Activated CD4-positive, alpha-beta T cell treated with anti-CD3 and anti-CD28 coated beads, Interleukin-2, amount 10 ng/mL, durations not matched to agents 24 days and 14 days (primary cell): ENCODE measurements around the gene TRIM47. TPM values are rescaled to one million over a fixed set of nuclear protein-coding genes. Genes with fewer than 3 reads are reported as not detected.

Experiments
- DNase-seq: peaks from one replicate; pipeline ENCODE4 v3.0.0; 2022
- H3K27ac Mint-ChIP-seq: one replicate; pipeline ENCODE4 v1.8.0; 2022; ENCODE audit warnings: mild to moderate bottlenecking, mixed read lengths
- H3K27me3 Mint-ChIP-seq: one replicate; pipeline ENCODE4 v1.8.0; 2022; ENCODE audit warnings: mixed read lengths
- H3K36me3 Mint-ChIP-seq: one replicate; pipeline ENCODE4 v1.8.0; 2022; ENCODE audit warnings: low read depth, mild to moderate bottlenecking, mixed read lengths
- H3K4me1 Mint-ChIP-seq: one replicate; pipeline ENCODE4 v1.8.0; 2021; ENCODE audit warnings: mixed read lengths
- H3K4me3 Mint-ChIP-seq: one replicate; pipeline ENCODE4 v1.8.0; 2022; ENCODE audit warnings: mild to moderate bottlenecking, moderate library complexity, mixed read lengths
- H3K9me3 Mint-ChIP-seq: one replicate; pipeline ENCODE4 v1.8.0; 2021; ENCODE audit warnings: mixed read lengths
- intact Hi-C: fragments of 100-400 bp; cut with micrococcal nuclease; formaldehyde crosslinking; loops from one replicate; pipeline ENCODE4 v1.15.1; 2023
- total RNA-seq: library from RNA; stranded (reverse); gene quantifications from 2 replicates; pipeline ENCODE4 v1.2.3, GENCODE V29; 2022

The TRIM47 gene
- total RNA-seq, 1 donor from 2014 or later = 25.2 TPM

DNA sequence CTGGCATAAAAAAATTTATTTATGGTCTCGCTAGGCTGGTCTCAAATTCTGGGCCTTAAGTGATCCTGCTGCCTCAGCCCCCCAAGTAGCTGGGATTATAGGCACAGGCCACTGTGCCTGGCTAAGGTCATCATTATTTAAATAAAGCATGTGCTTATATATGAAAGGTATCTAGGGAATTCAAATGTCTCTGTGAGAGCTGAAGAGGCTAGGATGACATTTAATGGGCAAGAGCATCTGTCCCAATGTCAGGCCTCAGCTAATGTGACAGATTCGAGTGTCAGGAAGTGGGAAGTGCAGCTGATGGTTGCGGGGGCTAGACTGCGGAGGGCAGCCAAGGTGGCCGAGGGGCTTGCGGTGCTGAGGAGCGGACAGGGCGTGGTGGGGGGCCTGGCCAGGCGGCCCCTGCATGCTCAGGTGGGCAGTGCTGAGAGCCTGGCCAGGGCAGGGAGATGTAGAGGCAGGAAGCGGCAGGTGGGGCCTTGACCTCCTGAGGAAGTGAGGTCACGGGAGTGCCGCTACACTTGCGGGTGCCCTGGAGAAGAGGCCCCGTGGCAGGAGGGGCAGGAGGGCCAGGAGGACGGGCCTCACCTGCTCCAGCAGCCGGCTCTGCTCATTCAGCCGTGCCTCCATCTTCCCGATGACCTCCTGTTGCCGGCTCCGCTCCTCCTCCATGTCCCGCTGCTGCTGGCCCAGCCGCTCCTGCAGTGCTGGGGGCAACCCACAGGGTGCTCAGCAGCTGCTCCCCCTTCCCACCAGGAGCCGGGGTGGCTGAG, 38.9 kb upstream of the TRIM47 start:
- no peaks in the 10 kb centered on the region for H3K9me3 Mint-ChIP-seq
- peaks cover 3% of the 10 kb centered on the region for H3K36me3 Mint-ChIP-seq
- H3K27ac Mint-ChIP-seq = no peak overlapping the region
- DNase-seq = no peak
- no peaks in the 10 kb centered on the region for H3K4me1 Mint-ChIP-seq
- H3K4me3 Mint-ChIP-seq = no peak overlapping the region
- intact Hi-C loops = no loop called here
- H3K27me3 Mint-ChIP-seq = no peaks in the 10 kb centered on the region

DNA sequence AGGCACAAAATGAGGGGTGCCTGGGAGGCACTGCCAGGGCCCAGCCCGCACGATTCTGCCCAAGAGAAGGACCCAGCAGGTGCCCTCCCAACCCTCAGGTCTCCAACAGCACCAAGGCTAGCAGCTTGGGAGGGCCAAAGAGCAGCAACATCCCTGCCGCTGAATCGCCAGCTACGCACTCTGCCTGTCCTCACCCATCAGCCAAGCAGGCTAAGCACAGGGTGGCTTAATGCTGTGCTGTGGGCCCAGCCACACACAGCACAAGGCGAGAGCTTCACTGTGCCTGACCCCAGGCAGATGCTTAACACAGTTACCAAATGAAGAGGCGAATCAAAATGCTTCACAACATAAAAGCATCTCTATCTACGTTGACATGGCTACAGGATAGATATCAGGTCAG, 36.9 kb upstream of the TRIM47 start:
- intact Hi-C loops = no loop called here
- DNase-seq = no peak
- no peak overlapping the region for H3K27ac Mint-ChIP-seq
- H3K4me1 Mint-ChIP-seq = no peaks in the 10 kb centered on the region
- peaks cover 2% of the 10 kb centered on the region for H3K36me3 Mint-ChIP-seq
- no peak overlapping the region for H3K4me3 Mint-ChIP-seq
- H3K9me3 Mint-ChIP-seq = no peaks in the 10 kb centered on the region
- no peaks in the 10 kb centered on the region for H3K27me3 Mint-ChIP-seq

GRCh38 chr17:75914643-75915267, 36.4 kb upstream of the TRIM47 start:
- no peak overlapping the region for H3K4me3 Mint-ChIP-seq
- no peaks in the 10 kb centered on the region for H3K9me3 Mint-ChIP-seq
- DNase-seq = no peak
- no peak overlapping the region for H3K27ac Mint-ChIP-seq
- intact Hi-C loops = no loop called here
- no peaks in the 10 kb centered on the region for H3K4me1 Mint-ChIP-seq
- H3K36me3 Mint-ChIP-seq = peaks cover 2% of the 10 kb centered on the region
- no peaks in the 10 kb centered on the region for H3K27me3 Mint-ChIP-seq

GRCh38 chr17:75913537-75914210, 35.3 kb upstream of the TRIM47 start:
- no peaks in the 10 kb centered on the region for H3K27me3 Mint-ChIP-seq
- H3K4me3 Mint-ChIP-seq = no peak overlapping the region
- H3K27ac Mint-ChIP-seq = no peak overlapping the region
- DNase-seq = no peak
- intact Hi-C loops = no loop called here
- peaks cover 4% of the 10 kb centered on the region for H3K36me3 Mint-ChIP-seq
- no peaks in the 10 kb centered on the region for H3K9me3 Mint-ChIP-seq
- H3K4me1 Mint-ChIP-seq = no peaks in the 10 kb centered on the region

- Mint-ChIP-seq H3K36me3 (peaks cover 4% of the 10 kb centered on the region), H3K4me3 (no peak overlapping the region), H3K27me3 (no peaks in the 10 kb centered on the region), H3K9me3 (no peaks in the 10 kb centered on the region), H3K27ac (no peak overlapping the region), H3K4me1 (peaks cover 6% of the 10 kb centered on the region)
- DNase-seq = no peak
- intact Hi-C loops = no loop called here
Measured at GRCh38 chr17:75910699-75911098, 32.3 kb upstream of the TRIM47 start.

- intact Hi-C loops = loop anchor here (10.0 kb wide), 2 partner anchors 165 to 195 kb away; partner anchors contain the start of genes EXOC7, GALR2, SRP68 and ZACN
- no peak for DNase-seq
- H3K36me3 Mint-ChIP-seq = peaks cover 4% of the 10 kb centered on the region
- peaks cover 9% of the 10 kb centered on the region for H3K4me1 Mint-ChIP-seq
- no peaks in the 10 kb centered on the region for H3K27me3 Mint-ChIP-seq
- no peaks in the 10 kb centered on the region for H3K9me3 Mint-ChIP-seq
- no peak overlapping the region for H3K27ac Mint-ChIP-seq
- no peak overlapping the region for H3K4me3 Mint-ChIP-seq
Measured at GRCh38 chr17:75909812-75910274, 31.5 kb upstream of the TRIM47 start.

GRCh38 chr17:75909051-75909811, 30.9 kb upstream of the TRIM47 start:
- H3K4me3 Mint-ChIP-seq = no peak overlapping the region
- H3K4me1 Mint-ChIP-seq = peaks cover 9% of the 10 kb centered on the region
- DNase-seq = no peak
- intact Hi-C loops = loop anchor here (10.0 kb wide), 2 partner anchors 166 to 196 kb away; partner anchors contain the start of genes EXOC7, GALR2, SRP68 and ZACN
- peaks cover 6% of the 10 kb centered on the region for H3K36me3 Mint-ChIP-seq
- no peaks in the 10 kb centered on the region for H3K9me3 Mint-ChIP-seq
- no peak overlapping the region for H3K27ac Mint-ChIP-seq
- H3K27me3 Mint-ChIP-seq = no peaks in the 10 kb centered on the region

- Mint-ChIP-seq H3K4me3 (no peak overlapping the region), H3K9me3 (no peaks in the 10 kb centered on the region), H3K27ac (no peak overlapping the region), H3K4me1 (peaks cover 12% of the 10 kb centered on the region), H3K27me3 (no peaks in the 10 kb centered on the region), H3K36me3 (peaks cover 6% of the 10 kb centered on the region)
- intact Hi-C loops = loop anchor here (10.0 kb wide), 2 partner anchors 167 to 197 kb away; partner anchors contain the start of genes EXOC7, GALR2, SRP68 and ZACN
- no peak for DNase-seq
Measured at GRCh38 chr17:75908201-75908600, 29.8 kb upstream of the TRIM47 start.

GRCh38 chr17:75906143-75906884, 27.9 kb upstream of the TRIM47 start:
- Mint-ChIP-seq H3K27me3 (no peaks in the 10 kb centered on the region), H3K9me3 (no peaks in the 10 kb centered on the region), H3K4me3 (peak overlapping the region; percentile 55), H3K4me1 (peaks cover 12% of the 10 kb centered on the region), H3K36me3 (peaks cover 14% of the 10 kb centered on the region), H3K27ac (peak overlapping the region; percentile 78)
- intact Hi-C loops = loop anchor here (10.0 kb wide), 2 partner anchors 168 to 198 kb away; partner anchors contain the start of genes EXOC7, GALR2, SRP68 and ZACN
- no peak for DNase-seq

- no peaks in the 10 kb centered on the region for H3K9me3 Mint-ChIP-seq
- H3K4me3 Mint-ChIP-seq = peak within 1 kb of the TSS; percentile 97
- H3K27ac Mint-ChIP-seq = peak within 1 kb of the TSS; percentile 93
- intact Hi-C loops = loop anchor here (1.0 to 10.0 kb wide), 7 partner anchors 9 to 200 kb away; partner anchors contain the start of genes ACOX1, EXOC7, FBF1 and GALR2
- no peaks in the 10 kb centered on the region for H3K27me3 Mint-ChIP-seq
- H3K4me1 Mint-ChIP-seq = peaks cover 12% of the 10 kb centered on the region
- DNase-seq = peak; percentile 99
- H3K36me3 Mint-ChIP-seq = peaks cover 18% of the 10 kb centered on the region
Measured at GRCh38 chr17:75904749-75905521, 26.6 kb upstream of the TRIM47 start, which contains the start of gene MRPL38. Gene MRPL38 (minus strand): TSS chr17:75904884. CDS start chr17:75904875, 9 bp downstream.

GRCh38 chr17:75902406-75902805, 24.0 kb upstream of the TRIM47 start:
- no peak overlapping the region for H3K27ac Mint-ChIP-seq
- H3K36me3 Mint-ChIP-seq = peaks cover 25% of the 10 kb centered on the region
- H3K4me1 Mint-ChIP-seq = peaks cover 14% of the 10 kb centered on the region
- H3K4me3 Mint-ChIP-seq = no peak overlapping the region
- DNase-seq = no peak
- intact Hi-C loops = loop anchor here (10.0 kb wide), 2 partner anchors 172 to 202 kb away; partner anchors contain the start of genes EXOC7, GALR2, SRP68 and ZACN
- no peaks in the 10 kb centered on the region for H3K27me3 Mint-ChIP-seq
- H3K9me3 Mint-ChIP-seq = no peaks in the 10 kb centered on the region

DNA sequence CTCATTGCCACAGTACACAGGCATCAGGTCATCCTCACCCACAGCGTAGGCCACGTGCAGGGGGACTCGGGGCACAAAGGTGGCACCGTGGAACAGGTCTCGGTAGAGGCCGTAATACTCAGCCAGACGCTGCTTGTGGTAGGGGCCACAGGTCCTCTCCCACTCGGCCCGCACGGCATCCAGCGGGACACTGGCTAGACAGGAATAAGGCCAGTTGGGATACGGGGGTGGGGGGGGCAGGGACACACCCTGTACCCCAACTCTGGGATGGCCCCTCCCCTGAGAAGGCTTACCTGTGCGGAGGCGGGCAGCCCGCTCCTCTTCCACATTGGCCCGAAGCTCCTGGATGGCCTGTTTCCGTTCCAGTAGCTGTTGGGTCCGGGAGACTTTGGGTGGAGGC, 23.3 kb upstream of the TRIM47 start:
- no peak overlapping the region for H3K27ac Mint-ChIP-seq
- no peaks in the 10 kb centered on the region for H3K9me3 Mint-ChIP-seq
- no peak overlapping the region for H3K4me3 Mint-ChIP-seq
- intact Hi-C loops = loop anchor here (10.0 kb wide), 2 partner anchors 173 to 203 kb away; partner anchors contain the start of genes EXOC7, GALR2, SRP68 and ZACN
- H3K36me3 Mint-ChIP-seq = peaks cover 25% of the 10 kb centered on the region
- peaks cover 16% of the 10 kb centered on the region for H3K4me1 Mint-ChIP-seq
- no peaks in the 10 kb centered on the region for H3K27me3 Mint-ChIP-seq
- DNase-seq = no peak
